ENCODE results near the gene NDUFA8.

Gene NDUFA8

DNA sequence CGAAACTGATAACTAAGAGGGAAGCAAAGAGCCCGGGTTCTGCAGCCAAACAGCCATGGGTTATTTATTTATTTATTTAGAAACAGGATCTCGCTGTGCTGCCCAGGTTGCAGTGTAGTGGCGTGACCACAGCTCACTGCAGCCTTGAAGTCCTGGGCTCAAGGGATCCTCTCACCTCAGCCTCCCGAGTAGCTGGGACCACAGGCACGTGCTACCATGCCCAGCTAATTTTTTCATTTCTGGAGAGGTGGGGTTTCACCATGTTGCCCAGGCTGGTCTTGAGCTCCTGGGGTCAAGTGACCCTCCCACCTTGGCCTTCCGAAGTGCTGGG, 24.1 kb downstream of the NDUFA8 start:
- DNase-seq (ENCODE audit: low read depth): no peak

DNA sequence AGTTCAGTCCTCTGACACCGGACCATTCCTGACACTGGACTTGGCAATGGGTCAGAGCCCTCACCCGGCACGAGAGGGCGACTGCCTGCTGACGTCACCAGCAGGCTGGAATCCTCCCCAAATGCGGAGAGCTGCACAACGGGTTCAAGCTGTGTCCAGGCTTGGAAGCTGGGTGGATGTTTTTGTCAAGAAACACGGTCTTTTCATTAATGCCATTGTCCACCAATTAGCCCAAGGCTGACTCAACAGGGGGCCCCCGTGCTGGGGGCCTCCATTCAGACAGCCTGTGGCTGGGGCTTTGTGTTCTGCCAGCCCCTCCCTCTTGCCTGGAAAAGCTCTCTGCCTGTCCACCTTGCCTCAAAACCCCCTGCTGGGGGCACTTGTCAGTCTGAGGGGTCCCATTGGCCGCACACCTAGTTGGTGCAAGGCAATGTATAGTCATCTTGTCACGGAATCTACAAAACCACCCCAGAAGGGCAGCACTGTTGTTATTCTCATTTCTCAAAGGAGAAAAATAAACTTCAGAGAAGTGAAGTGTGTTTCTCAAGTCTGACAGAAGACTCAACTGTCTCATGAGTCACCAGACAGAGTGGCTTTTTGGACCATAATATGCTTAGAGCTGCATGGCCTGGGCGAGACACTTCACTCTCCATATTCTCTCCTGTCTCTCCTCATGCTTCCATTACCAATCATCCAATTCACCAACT, 24.6 kb downstream of the NDUFA8 start:
- no peak for DNase-seq (ENCODE audit: low read depth)

DNA sequence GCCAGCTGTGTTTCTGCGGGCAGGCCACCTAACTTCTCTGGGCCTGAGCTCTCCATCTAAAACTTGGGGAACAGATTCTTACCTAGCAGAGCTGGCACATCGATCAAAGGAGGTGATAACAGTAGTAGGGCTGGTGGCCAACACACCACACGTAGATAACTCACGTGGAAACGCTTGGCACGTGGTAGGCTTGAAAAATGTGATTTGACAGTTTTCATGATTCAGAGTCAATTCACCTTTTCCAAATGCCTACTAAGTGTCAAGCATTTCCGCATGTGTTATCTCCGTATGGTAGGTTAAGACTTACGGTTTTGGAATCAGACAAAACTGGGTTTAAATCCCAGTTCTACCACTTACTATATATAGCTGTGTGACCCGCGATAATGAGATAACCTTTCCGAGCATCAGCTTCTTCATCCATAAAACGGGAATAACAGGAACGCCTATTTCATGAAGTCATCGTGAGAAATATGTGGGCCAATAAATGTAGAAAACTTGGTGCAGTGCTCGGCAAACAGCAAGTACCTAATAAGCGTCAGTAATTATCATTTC, 25.5 kb downstream of the NDUFA8 start:
- no peak for DNase-seq (ENCODE audit: low read depth)

DNA sequence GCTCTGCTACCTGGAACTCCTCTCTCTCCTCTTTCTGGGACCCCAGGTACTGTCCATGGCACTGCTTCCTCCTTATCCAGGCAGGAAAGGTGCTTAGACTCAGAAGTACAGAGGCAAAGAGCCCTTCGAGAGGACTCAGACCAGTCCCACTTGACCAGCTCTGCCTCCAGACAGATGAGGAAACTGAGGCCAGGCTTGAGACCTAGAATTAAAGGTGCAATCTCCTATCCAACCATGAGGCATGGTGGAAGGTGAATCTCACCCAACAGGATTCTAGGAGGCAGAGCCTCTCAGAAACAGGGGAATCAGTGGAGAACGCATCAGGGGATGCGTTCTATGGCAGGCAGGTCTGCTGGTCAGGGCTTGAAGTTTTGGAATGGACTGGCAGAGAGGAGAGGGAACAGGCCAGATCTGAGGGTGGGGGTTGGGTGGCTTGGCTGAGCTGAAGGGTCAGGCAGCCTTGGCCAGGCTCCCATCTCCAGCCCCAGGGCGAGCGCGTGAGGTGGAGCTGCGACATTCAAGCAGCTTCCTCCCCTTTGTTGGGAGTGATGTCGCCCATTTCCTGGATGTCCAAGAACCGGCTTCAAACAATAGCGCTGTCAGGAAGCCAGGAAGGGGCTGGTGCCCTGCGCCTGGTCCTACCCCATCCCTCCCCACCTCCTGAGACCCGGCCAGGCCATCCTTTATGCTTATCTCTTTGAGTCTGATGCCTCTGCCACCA, 26.2 kb downstream of the NDUFA8 start:
- DNase-seq (ENCODE audit: low read depth): no peak

DNA sequence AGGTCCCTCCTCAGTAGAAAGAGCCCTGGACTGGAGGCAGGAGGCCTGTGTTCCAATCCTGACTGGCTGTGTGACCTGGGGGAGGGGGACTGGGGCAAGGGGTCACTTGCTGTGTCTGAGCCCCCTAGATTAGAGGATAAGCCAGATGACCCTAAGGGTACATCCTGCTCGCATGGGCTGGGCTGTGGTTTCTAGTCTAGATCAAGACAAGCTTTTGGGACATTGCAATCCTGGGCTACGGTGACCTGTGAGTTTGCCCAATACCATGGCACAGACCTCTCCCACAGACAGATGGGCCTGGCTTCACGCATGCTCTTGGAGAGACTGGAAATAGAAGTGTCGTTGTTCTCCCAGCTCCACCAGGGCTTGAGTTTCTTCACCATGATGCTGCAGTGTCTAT, 27.0 kb downstream of the NDUFA8 start:
- no peak for DNase-seq (ENCODE audit: low read depth)

DNA sequence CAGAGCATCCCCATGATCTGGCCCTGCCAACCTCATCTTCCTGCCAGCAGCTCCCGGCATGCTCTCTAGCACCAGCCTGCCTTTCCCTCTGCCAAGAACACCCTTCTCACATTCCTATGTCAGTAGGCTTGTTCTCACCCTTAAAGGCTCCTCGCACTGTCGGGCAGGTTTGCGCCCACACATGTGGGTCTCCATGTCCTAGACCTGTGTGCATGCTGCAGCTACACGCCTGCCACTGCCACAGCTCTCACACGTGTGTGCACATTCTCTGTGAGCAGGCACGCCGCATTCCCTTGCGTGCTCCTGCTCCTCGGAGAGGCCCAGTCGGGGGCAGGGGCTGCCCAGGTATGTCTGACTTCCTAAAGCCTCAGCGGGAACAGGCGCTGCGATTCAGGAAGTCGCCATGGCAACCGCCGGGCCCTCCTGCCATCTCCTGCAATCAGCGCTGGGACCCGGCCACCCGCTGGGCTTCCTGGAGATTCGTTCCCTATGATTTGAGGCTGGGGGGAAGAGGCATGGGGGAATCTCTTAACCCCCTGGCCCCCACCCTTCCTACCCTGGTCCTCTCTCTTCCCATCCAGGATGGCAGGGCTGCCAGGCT, 28.1 kb downstream of the NDUFA8 start:
- no peak for DNase-seq (ENCODE audit: low read depth)

DNA sequence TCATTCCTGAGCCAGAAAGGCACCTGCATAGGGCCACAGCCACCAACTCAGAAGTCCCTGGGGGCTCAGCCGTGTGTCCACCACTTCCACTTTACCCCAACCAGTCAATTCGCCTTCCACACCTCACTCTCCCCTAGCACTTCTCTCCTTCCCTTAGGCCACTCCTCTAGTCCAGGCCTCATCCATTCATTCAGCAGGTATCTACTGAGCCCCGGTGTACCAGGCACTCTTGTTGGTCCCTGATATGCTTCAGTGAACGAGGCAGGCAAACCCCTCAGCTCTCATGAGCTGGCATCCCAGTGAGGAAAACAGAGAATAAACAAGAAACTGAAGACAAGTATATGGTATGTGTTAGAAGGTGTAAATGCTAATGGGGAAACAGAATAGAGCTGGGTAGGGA, 28.7 kb downstream of the NDUFA8 start:
- no peak for DNase-seq (ENCODE audit: low read depth)

DNA sequence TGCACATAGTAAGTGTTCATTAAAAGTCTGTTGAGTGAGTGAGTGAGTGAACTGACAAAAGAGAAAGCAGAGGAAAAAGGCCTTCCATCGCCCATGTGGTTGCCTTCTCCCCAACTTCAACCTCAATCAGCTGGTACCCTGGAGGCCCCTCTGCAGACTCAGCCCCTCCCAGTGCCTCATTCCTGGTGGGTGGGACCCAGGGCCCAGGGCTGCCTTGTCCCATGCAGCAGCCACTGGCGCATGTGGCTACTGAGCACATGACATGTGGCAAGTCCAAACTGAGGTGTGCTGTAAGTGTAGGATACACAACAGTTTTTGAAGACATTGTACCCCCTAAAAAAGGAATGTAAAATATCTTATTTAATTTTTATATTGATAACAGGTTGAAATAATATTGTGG, 29.6 kb downstream of the NDUFA8 start:
- DNase-seq (ENCODE audit: low read depth): no peak

DNA sequence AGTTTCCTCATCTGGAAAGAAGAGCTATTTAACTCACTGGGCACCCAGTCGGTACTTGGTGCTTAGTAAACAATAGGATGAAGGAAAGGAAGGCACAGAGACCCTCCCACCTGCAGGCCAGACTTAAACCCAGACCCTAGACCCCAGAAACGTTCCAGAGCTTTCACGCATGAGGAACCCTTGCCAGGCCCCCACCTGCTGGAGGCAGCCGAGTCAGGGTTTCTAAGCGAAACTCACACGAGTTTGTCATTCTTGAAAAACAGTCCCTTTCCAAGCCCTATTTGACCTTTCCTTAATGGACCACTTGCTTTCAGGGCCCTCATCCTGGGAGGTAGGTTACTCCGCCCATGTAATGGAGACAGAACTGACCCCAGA, 30.6 kb downstream of the NDUFA8 start:
- DNase-seq (ENCODE audit: low read depth): no peak

DNA sequence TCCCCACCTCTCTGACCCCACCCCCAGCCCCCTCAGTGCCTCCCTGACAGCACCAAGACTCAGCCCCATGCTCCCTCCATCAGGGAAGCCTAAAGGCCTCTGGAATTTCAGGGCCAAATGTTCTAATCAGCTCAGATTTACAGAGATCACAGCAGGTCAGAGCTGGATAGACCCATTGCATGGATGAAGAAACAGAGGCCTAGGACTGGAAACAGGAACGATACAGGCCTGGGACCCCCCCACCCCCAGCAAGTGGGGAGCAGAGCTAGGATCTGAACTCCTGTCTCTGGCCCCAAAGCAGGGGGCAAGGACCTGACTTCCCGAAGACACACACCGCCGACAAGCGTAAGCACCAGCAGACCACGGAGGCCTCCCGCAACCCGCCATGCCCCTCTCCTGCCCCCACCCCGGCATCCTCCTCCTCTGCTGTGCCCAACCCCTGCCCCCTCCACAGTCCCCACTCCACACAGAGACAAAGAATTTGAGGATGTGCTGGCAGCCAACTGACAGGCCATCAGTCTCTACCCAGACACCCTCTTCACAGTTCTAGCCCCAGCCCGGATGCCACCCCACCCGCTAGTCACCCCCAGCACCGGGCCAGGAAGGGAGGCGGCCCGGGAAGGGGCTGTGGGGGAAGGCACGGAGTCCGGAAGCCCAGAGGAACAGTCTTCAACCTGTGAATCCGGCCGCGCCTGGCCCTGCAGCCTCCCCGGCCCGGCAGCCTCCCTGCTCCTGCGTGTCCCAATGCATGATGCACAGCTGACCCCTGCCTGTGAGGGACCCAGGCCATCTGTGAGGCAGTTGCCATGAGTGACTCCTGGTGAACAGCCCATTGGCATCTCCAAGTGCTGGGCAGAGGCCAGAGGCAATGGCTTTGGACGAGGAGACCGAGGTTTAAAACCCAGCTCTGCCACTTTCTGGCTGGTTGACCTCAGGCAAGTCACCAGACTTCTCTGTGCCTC, 31.3 kb downstream of the NDUFA8 start:
- DNase-seq (ENCODE audit: low read depth): no peak

DNA sequence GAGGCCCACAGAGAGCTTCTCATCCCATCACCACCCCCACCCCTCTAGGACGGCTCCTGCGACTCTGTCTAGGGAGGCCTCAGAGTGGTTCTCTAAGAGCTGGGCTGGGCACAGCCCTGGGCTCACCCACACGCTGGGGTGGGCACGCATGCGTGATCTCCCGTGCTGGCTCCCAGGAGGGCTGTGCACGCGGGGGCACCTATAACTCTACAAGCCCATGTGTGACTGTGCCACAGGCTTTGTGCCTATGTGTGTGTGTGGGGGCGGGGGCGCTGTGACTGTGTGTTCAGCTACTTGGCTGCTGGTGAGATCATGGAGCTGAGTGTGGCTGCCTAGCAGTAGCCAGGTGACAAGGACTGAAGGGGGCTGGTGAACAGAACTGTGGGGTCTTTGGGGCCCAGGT, 32.2 kb downstream of the NDUFA8 start:
- DNase-seq (ENCODE audit: low read depth): no peak

DNA sequence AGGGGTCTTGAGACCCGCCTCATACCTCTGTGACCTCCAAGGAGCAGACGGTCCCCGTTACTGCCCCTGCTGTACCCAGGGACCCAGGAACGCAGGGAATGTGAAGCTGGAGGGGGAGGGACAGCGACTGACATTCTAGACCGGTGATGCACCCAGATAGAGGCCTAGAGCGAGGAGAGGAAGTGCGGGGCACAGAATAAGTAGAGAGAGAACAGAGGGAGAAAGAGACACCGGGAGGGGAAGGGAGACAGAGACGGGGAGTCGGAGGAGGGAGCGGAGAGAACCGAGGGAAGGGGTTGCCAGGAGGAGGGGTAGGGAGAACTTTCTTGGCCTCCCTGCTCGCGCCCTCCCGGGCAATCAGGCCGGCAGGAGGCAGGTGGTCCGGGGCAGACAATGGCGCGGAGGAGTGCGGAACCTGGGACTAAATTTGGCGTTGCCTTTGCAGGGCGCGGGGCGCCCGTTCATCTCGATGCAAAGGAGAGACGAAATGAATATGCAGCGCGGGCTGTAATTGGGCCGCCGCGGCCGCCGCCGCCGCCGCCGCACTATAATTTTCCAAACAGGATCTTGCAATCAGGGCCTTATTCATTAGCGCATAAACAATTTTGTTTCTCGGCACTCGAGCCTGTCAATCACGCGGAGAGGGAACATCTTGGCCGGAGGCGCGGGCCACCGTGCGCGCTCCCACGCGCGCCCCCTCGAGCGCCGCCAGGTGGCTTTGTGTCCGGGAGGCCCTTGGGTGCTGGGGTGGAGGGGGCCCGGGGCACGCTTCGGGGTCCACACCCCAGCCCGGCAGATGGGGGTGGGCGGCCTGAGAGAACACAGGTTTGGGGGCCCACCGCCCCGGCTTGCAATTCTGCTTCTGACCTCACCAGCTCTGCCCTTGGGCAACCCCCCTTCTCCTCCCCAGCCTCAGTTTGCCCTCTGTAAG, 33.0 kb downstream of the NDUFA8 start:
- DNase-seq (ENCODE audit: low read depth): no peak

DNA sequence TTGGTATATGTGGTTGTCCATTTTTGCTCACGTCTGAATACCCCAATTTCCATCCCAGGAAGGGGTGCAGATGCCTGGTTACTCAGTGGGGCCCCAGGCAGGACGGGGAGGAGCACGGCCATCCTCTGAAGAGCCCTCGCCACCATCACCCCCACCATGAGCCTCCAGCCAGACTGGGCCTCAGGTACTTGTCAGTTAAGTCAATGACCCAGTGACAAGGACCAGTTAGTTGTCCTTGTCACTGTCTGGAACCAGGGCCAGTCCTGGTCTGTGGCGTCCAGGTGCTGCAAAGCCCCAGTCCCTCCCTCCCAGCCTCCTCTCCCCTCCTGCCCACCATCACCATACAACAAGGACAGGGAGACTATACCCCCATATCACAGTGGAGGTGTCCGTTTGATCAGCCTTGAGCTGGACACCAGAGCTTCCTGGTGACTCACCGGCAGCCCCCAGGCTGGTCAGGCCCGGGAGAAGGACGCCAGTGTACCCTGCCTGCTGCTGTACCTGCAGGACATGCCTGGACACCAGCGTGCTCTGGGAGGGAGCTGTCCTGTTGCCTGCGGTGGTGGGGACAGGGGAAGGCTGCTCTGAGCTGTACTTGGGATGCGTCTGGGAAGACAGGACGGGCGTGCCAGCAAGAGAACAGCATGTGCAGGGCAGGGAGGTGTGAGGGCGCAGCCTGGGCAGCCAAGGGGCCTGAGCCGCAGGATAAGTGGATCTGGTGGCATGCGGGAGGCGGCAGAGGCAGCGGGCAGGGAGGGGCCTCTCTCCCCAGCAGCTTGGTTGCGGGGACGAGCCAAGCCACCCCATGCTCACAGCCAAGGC, 33.9 kb downstream of the NDUFA8 start:
- DNase-seq (ENCODE audit: low read depth): no peak

DNA sequence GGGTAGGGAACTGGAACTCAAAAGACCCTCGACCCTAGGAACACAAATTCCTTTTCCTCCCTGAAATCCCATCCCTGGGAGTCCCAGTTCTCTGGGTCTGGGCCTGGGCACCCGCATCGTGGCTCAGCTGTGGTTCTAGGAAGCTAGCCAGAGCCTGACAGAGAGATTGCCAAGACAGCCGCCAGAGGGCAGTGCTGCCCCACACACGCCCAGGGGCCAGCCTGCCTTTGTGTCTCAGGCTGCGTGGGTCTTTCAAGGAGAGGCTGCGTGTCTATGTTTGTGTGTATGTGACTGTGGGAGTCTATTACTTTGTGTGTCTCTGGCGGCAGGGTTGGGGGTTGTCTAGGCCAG, 34.4 kb downstream of the NDUFA8 start:
- peak; percentile 68 for DNase-seq (ENCODE audit: low read depth)

DNA sequence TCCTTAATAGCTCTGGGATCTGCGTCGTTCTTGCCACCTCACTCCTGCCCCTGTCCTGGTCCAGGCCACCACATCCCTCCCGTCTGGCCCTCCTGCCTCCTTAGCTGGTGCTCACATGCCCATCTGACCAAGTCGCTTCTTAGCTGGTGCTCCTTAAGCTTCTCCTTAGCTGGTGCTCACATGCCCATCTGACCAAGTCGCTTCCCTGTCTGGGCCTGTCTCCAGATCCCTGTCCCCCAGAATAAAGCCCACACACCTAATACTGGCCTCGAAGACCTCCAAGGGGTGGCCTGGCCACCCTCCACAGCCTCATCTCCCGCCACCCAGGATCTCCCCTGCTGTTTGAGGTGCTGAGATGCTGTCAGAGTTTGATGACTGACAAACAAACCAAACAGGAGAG, 35.1 kb downstream of the NDUFA8 start:
- DNase-seq (ENCODE audit: low read depth): no peak

DNA sequence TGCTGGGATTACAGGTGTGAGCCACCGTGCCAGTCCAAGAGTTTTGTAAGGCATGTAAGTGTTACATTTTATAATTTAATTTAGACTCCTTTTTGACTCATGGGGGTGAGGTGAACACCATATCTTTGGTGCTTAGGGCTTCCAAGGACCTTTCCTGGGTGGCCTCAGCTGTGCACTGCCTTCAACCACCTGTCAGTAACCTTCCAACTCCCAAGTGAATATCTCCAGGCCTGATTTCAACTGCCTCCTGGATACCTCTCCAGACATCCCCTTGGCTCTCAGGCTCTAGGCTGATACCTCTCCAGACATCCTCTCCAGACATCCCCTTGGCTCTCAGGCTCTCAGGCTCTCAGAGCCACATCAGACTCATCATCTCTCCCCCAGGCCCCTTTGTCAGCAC, 35.5 kb downstream of the NDUFA8 start:
- no peak for DNase-seq (ENCODE audit: low read depth)

DNA sequence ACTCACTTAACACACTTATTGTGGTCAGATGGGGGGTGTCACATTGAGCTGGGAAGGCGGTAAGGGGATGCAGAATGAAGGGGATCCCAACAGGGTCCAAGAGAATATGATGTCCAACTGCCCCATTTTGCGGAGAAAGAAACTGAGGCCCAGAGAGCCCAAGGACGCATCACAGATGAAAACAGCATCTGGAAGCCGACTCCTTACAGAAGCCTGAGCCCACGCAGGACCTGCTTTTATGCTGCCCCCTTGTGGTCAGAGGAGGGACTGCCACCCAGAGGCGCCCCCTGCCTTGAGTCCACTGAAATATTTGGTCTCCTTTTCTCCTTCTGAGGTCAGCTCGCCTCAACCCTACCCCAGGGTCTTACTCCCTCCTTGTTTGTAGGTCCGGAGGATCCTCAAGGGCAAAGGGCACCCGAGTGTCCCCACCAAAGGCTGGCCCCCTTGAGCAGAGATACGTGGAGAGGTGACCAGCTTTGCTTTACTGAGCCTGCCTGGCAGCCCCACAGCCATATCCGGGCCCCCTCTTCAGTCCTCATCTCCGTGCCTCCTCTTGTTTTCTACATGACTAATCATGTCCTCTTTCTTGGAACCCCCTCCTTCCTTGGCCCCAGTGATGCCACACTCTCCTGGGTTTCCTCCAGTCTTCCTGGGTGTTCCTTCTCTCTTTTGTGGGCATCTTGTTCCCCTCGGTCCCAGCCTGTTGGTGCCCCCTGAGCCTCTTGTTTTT, 36.5 kb downstream of the NDUFA8 start:
- DNase-seq (ENCODE audit: low read depth): peak; percentile 50

DNA sequence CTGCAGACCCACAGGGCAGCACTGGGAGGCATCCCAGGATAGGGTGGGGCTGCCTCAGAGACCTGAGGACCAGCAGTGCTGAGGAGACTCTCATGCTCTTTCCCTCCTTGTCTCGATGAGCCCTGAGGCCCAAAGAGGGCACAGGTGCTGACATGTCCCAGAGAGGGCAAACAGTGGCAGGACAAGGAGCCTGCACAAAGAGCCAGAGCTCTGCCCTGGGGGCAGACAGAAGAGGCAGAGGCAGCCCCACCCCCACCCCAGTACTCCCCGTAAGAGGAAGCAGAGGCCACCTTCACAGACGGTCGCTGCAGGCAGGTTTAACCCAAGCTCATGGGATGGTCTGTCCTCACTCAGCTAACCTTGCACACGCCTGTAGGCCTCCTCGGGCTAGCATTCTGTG, 37.1 kb downstream of the NDUFA8 start:
- DNase-seq (ENCODE audit: low read depth): no peak

DNA sequence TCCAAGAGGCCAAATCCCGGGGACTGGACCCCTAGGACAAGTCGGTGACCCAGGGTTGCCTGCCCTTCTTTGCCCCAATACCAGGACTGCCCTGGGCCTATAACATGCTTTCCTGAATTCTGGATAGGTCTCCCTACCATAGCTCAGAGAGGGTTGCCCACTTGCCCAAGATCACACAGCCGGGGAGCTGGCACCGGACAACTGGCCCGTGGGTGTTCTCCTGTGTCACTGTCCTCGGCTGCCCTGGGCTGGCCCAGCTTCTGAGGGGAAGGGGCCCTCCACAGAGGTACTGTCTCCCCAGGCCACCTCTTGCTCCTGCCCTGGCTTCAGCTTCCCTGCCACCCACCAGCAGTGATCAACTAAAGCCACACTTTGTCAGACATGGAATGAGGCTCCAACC, 37.6 kb downstream of the NDUFA8 start:
- no peak for DNase-seq (ENCODE audit: low read depth)

DNA sequence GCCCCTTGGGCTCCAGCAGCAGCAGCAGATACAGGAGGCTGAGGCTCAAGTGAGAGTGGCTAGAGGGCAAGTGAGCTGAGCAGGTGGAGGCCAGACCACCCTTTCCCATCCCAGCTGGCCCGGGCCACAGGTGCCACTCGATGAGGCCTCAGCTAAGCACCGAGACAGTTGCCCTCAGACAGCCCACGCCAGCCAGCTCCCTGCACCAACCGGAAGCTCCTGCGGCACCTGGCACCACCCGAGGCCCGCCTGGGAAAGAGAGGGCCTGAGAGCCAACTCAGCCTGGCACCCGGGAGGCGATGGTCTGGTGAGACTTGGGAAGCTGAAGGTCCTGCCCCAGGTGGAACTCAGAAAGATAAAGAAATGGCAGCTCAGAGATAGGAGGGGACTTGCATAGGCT, 38.2 kb downstream of the NDUFA8 start:
- DNase-seq (ENCODE audit: low read depth): no peak
